Brain microvascular endothelial cell (primary cell): ENCODE results near the gene CES2.

Source experiments
- DNase-seq: peaks from one replicate; pipeline ENCODE4 v3.0.0-alpha.2; 2020
- H3K27ac ChIP-seq: fragments of 250-450 bp; sonication (Bioruptor Pico); 2 replicates; pipeline ENCODE4 v1.5.1; 2020; ENCODE audit warnings: mild to moderate bottlenecking, moderate library complexity
- H3K27me3 ChIP-seq: fragments of 250-450 bp; sonication (Bioruptor Pico); replicated peaks from 2 replicates; pipeline ENCODE4 v1.5.1; 2020; ENCODE audit warnings: mild to moderate bottlenecking
- H3K36me3 ChIP-seq: fragments of 250-450 bp; sonication (Bioruptor Pico); replicated peaks from 2 replicates; pipeline ENCODE4 v1.5.1; 2020; ENCODE audit warnings: mild to moderate bottlenecking
- H3K4me3 ChIP-seq: 2 replicates; pipeline ENCODE4 v1.5.1; 2011; ENCODE audit warnings: low read depth, mild to moderate bottlenecking, control low read depth, low read length, moderate library complexity
- CTCF ChIP-seq: IDR thresholded peaks from 2 replicates; pipeline ENCODE4 v1.5.1; 2011; ENCODE audit warnings: low read depth, mild to moderate bottlenecking, moderate library complexity, low read length, control low read depth, inconsistent platforms; ENCODE audit errors: missing control alignments
- in situ Hi-C: cut with HindIII; loops from 2 replicates; pipeline ENCODE4 v1.10.0; 2017; ENCODE audit warnings: low sequenced_read_pairs, low pct_ligation_motif_present

The CES2 gene

GRCh38 chr16:66935314-66936011 lies at the start of gene CES2:
Gene CES2, plus strand, starts transcription at chr16:66935516. Its CDS starts 120 bp downstream, at chr16:66935636.
- H3K36me3 ChIP-seq, result peaks cover 2% of the 10 kb centered on the region
- in situ Hi-C loops, result no loop called here

GRCh38 chr16:66886321-66886720 lies 49.0 kb upstream of the CES2 start:
- TF ChIP-seq CTCF, result no peak
- in situ Hi-C loops, result no loop called here
- no peak for DNase-seq
- H3K27ac ChIP-seq, result no peak overlapping the region
- H3K27me3 ChIP-seq, result no peaks in the 10 kb centered on the region
- peaks cover 18% of the 10 kb centered on the region for H3K36me3 ChIP-seq
- no peak overlapping the region for H3K4me3 ChIP-seq

More at GRCh38 chr16:66935314-66936011, at the start of gene CES2:
- peak within 1 kb of the TSS; percentile 96 for H3K4me3 ChIP-seq
- no peak for TF ChIP-seq CTCF
- peak within 1 kb of the TSS; percentile 74 for H3K27ac ChIP-seq
- no peak for DNase-seq
- H3K27me3 ChIP-seq, result no peaks in the 10 kb centered on the region

- in situ Hi-C loops, result no loop called here
- Histone ChIP-seq H3K27ac (no peak overlapping the region), H3K4me3 (no peak overlapping the region), H3K36me3 (peaks cover 18% of the 10 kb centered on the region), H3K27me3 (no peaks in the 10 kb centered on the region)
- no peak for TF ChIP-seq CTCF
- DNase-seq, result no peak
Measured at GRCh38 chr16:66886914-66887313, 48.4 kb upstream of the CES2 start.

- Histone ChIP-seq H3K36me3 (peaks cover 18% of the 10 kb centered on the region), H3K27me3 (no peaks in the 10 kb centered on the region), H3K4me3 (no peak overlapping the region), H3K27ac (no peak overlapping the region)
- no peak for DNase-seq
- in situ Hi-C loops, result no loop called here
- TF ChIP-seq CTCF, result no peak
Measured at GRCh38 chr16:66888647-66889615, 46.4 kb upstream of the CES2 start.

- Histone ChIP-seq H3K36me3 (peaks cover 13% of the 10 kb centered on the region), H3K4me3 (no peak overlapping the region), H3K27ac (no peak overlapping the region), H3K27me3 (no peaks in the 10 kb centered on the region)
- in situ Hi-C loops, result no loop called here
- no peak for DNase-seq
- no peak for TF ChIP-seq CTCF
Measured at GRCh38 chr16:66889622-66890021, 45.7 kb upstream of the CES2 start.
